Neuronal stem cell (in vitro differentiated cells): Measurements from ENCODE around the gene ATG10.
"Not testable (repeated sequence)": the region's sequence is repeated elsewhere in the genome, so short reads cannot be mapped to it uniquely, and the experiment has no call there.

Experiments used
- DNase-seq: peaks from one replicate; pipeline ENCODE4 v3.0.0-alpha.2; 2013; ENCODE audit warnings: low spot score
- H2AFZ ChIP-seq: one replicate; pipeline ENCODE4 v1.6.1; 2013; ENCODE audit warnings: mild to moderate bottlenecking, low read length, inconsistent platforms
- H2AK5ac ChIP-seq: 2 replicates; pipeline ENCODE4 v1.6.1; 2013; ENCODE audit warnings: low read depth, mild to moderate bottlenecking, inconsistent platforms, low read length, moderate library complexity, mixed read lengths
- H2BK120ac ChIP-seq: 2 replicates; pipeline ENCODE4 v1.6.1; 2013; ENCODE audit warnings: low read depth, mild to moderate bottlenecking, inconsistent platforms, low read length, moderate library complexity, mixed read lengths
- H2BK12ac ChIP-seq: one replicate; pipeline ENCODE4 v1.6.1; 2013; ENCODE audit warnings: low read length, inconsistent platforms
- H2BK15ac ChIP-seq: 2 replicates; pipeline ENCODE4 v1.6.1; 2013; ENCODE audit warnings: mild to moderate bottlenecking, low read length, inconsistent platforms, mixed read lengths
- H2BK5ac ChIP-seq: one replicate; pipeline ENCODE4 v1.6.1; 2013; ENCODE audit warnings: inconsistent platforms, mild to moderate bottlenecking, low read length, moderate library complexity
- H3K14ac ChIP-seq: one replicate; pipeline ENCODE4 v1.6.1; 2013; ENCODE audit warnings: low read length, inconsistent platforms
- H3K18ac ChIP-seq: 2 replicates; pipeline ENCODE4 v1.6.1; 2013; ENCODE audit warnings: low read length, inconsistent platforms
- H3K23ac ChIP-seq: 2 replicates; pipeline ENCODE4 v1.6.1; 2013; ENCODE audit warnings: low read depth, mild to moderate bottlenecking, mixed read lengths, low read length, inconsistent platforms; ENCODE audit not compliant: poor library complexity
- H3K27ac ChIP-seq: replicated peaks from 3 replicates; pipeline ENCODE4 v1.5.1; 2013; ENCODE audit warnings: low read length, inconsistent platforms
- H3K27me3 ChIP-seq, 3 experiments: 2 replicates each; pipeline ENCODE4 v1.6.1; 2013; ENCODE audit warnings: low read length in 3 of 3, mild to moderate bottlenecking in 2 of 3, inconsistent platforms in 1 of 3, low read depth in 1 of 3, mixed read lengths in 1 of 3, moderate library complexity in 1 of 3; ENCODE audit not compliant: control insufficient read depth in 3 of 3, insufficient read depth in 3 of 3
- H3K36me3 ChIP-seq, 2 donors: replicated peaks in 1 of 2; 2 replicates each; pipeline ENCODE4 v1.6.1; 2013; ENCODE audit warnings: low read length in 2 of 2; ENCODE audit not compliant: control insufficient read depth in 2 of 2, insufficient read depth in 2 of 2
- H3K4ac ChIP-seq: 2 replicates; pipeline ENCODE4 v1.6.1; 2013; ENCODE audit warnings: inconsistent platforms, mild to moderate bottlenecking, low read length, moderate library complexity
- H3K4me1 ChIP-seq, 2 donors: 1 replicate in 1 of 2; 2 replicates in 1 of 2; pipeline ENCODE4 v1.6.1; 2013; ENCODE audit warnings: low read length in 2 of 2, low read depth in 1 of 2; ENCODE audit not compliant: control insufficient read depth in 2 of 2, insufficient read depth in 1 of 2
- H3K4me2 ChIP-seq: one replicate; pipeline ENCODE4 v1.6.1; 2013; ENCODE audit warnings: mild to moderate bottlenecking, low read length, inconsistent platforms; ENCODE audit not compliant: insufficient read depth, poor library complexity, severe bottlenecking
- H3K4me3 ChIP-seq, 2 donors: 2 replicates each; pipeline ENCODE4 v1.5.1; 2013; ENCODE audit warnings: low read length in 2 of 2, mild to moderate bottlenecking in 2 of 2, inconsistent platforms in 1 of 2, moderate library complexity in 1 of 2
- H3K79me1 ChIP-seq: one replicate; pipeline ENCODE4 v1.6.1; 2013; ENCODE audit warnings: low read depth, mild to moderate bottlenecking, inconsistent platforms, low read length, moderate library complexity
- H3K9ac ChIP-seq: one replicate; pipeline ENCODE4 v1.6.1; 2013; ENCODE audit warnings: mild to moderate bottlenecking, low read depth, low read length, inconsistent platforms; ENCODE audit not compliant: poor library complexity
- H3K9me3 ChIP-seq, 2 donors: replicated peaks in 1 of 2; 2 replicates each; pipeline versions ENCODE3 to v1.6.1; 2013; ENCODE audit warnings: low read length in 2 of 2, mild to moderate bottlenecking in 2 of 2, inconsistent platforms in 1 of 2, low read depth in 1 of 2, mixed read lengths in 1 of 2, moderate library complexity in 1 of 2; ENCODE audit not compliant: control insufficient read depth in 2 of 2, insufficient read depth in 1 of 2
- H4K8ac ChIP-seq: one replicate; pipeline ENCODE4 v1.6.1; 2013; ENCODE audit warnings: low read depth, mild to moderate bottlenecking, inconsistent platforms, low read length, moderate library complexity
- H4K91ac ChIP-seq: one replicate; pipeline ENCODE4 v1.6.1; 2013; ENCODE audit warnings: low read length, low read depth, mild to moderate bottlenecking, inconsistent platforms; ENCODE audit not compliant: poor library complexity
- WGBS, 2 donors: extraction: QIAGEN DNeasy Blood & Tissue Kit; methylation state at CpG; one replicate each; pipeline ENCODE4 v1.1.7; 2013; ENCODE audit warnings: missing lambda C conversion rate in 2 of 2, mixed read lengths in 1 of 2; ENCODE audit not compliant: insufficient read length in 2 of 2, insufficient replicate concordance in 1 of 2; ENCODE audit errors: extremely low coverage in 2 of 2; 5-methylcytosine and 5-hydroxymethylcytosine counted together

ATG10 gene

DNA sequence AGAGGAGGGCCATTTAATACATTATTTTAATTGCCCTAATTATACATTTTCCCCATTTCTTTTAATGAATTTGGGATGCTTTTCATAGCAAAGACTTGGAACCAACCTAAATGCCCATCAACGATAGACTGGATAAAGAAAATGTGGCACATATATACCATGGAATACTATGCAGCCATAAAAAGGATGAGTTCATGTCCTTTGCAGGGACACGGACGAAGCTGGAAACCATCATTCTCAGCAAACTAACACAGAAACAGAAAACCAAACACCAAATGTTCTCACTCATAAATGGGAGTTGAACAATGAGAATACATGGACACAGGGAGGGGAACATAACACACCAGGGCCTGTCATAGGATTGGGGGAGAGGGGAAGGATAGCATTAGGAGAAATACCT lies 96.2 kb downstream of the ATG10 start:
- not testable (repeated sequence) for H3K36me3 ChIP-seq, H2AFZ ChIP-seq, H3K27ac ChIP-seq, H3K18ac ChIP-seq, DNase-seq, H2BK15ac ChIP-seq, H2BK120ac ChIP-seq, H3K9ac ChIP-seq, H3K14ac ChIP-seq, H2BK5ac ChIP-seq, H4K91ac ChIP-seq, H3K4ac ChIP-seq, H3K4me3 ChIP-seq, H3K4me2 ChIP-seq, H3K23ac ChIP-seq, H3K9me3 ChIP-seq, H2AK5ac ChIP-seq, H2BK12ac ChIP-seq, H3K4me1 ChIP-seq, H4K8ac ChIP-seq, H3K27me3 ChIP-seq, H3K79me1 ChIP-seq
- no CpG with 5 or more reads among the region's 3 CpGs for WGBS, 2 donors

DNA sequence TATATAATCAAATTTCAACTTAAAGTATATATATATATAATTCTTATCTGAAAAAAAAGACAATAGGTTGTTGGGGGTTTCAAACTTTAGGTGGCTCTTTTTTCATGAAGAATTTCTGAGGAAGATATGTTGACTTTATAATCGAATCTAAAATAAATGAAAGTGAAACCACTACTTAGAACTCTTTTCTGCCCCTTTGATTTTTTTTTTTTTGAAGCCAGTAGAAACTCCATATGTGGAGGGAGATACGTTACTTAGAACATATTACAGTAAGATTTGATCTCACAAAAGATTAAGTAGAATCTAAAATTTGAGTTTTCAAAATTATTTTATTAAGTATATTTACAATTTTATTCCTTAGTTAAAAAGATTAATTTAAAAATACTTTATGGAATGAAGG lies 96.9 kb downstream of the ATG10 start:
- WGBS, 2 donors, result no CpG with 5 or more reads among the region's 2 CpGs
- H3K18ac ChIP-seq, result no peak overlapping the region
- no peak overlapping the region for H3K27ac ChIP-seq
- no peak overlapping the region for H3K4me3 ChIP-seq
- no peak overlapping the region for H3K14ac ChIP-seq
- no peak overlapping the region for H2AFZ ChIP-seq
- no peak overlapping the region for H2BK120ac ChIP-seq
- H3K27me3 ChIP-seq, result no peaks in the 10 kb centered on the region
- no peak overlapping the region for H3K9ac ChIP-seq
- no peak overlapping the region for H2BK15ac ChIP-seq
- H3K4me2 ChIP-seq, result no peak overlapping the region
- H3K4ac ChIP-seq, result no peak overlapping the region
- H4K91ac ChIP-seq, result no peak overlapping the region
- no peak for DNase-seq
- no peak overlapping the region for H2BK12ac ChIP-seq
- no peaks in the 10 kb centered on the region for H3K79me1 ChIP-seq
- H2BK5ac ChIP-seq, result no peak overlapping the region
- H3K9me3 ChIP-seq, result no peaks in the 10 kb centered on the region
- H3K36me3 ChIP-seq, result no peaks in the 10 kb centered on the region
- H2AK5ac ChIP-seq, result no peak overlapping the region
- H3K4me1 ChIP-seq, result no peaks in the 10 kb centered on the region
- no peak overlapping the region for H4K8ac ChIP-seq
- no peak overlapping the region for H3K23ac ChIP-seq

DNA sequence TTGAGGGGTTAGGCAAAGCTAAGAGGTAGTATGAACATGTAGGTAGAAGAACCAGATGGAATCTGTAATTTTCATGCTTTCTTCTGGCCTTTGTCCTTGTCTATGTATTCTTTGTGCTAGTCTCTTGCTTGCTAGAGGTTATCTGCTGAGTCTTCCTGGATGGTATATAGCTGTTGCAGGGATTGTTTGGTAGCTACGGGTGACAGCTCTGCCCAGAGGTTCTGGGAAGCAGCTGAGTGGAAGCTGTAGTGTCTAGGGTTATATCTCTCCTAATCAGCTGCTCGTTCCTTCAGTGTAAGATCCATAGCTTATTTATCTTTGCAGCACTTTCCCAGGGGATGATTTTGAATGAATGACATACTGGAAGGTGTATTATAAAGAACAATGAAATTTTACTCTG lies 100.3 kb downstream of the ATG10 start:
- H2AFZ ChIP-seq, result no peak overlapping the region
- WGBS, 2 donors, result no CpG with 5 or more reads among the region's 2 CpGs
- H3K4me1 ChIP-seq, result peaks cover 0 to 2% of the 10 kb centered on the region in 2 donors
- H2BK120ac ChIP-seq, result no peak overlapping the region
- no peak overlapping the region for H3K27ac ChIP-seq
- no peak overlapping the region for H3K4me2 ChIP-seq
- H3K4me3 ChIP-seq, result no peak overlapping the region
- no peak overlapping the region for H3K4ac ChIP-seq
- no peak overlapping the region for H2BK5ac ChIP-seq
- no peak overlapping the region for H2BK15ac ChIP-seq
- no peaks in the 10 kb centered on the region for H3K9me3 ChIP-seq
- H4K8ac ChIP-seq, result no peak overlapping the region
- DNase-seq, result no peak
- no peaks in the 10 kb centered on the region for H3K79me1 ChIP-seq
- H3K9ac ChIP-seq, result no peak overlapping the region
- H4K91ac ChIP-seq, result no peak overlapping the region
- H3K18ac ChIP-seq, result no peak overlapping the region
- no peak overlapping the region for H3K23ac ChIP-seq
- no peak overlapping the region for H2BK12ac ChIP-seq
- no peak overlapping the region for H3K14ac ChIP-seq
- H3K27me3 ChIP-seq, result no peaks in the 10 kb centered on the region
- no peaks in the 10 kb centered on the region for H3K36me3 ChIP-seq
- H2AK5ac ChIP-seq, result no peak overlapping the region

- H4K8ac ChIP-seq, result no peak overlapping the region
- no peak overlapping the region for H2BK15ac ChIP-seq
- H3K27me3 ChIP-seq, result no peaks in the 10 kb centered on the region
- no peak overlapping the region for H2AFZ ChIP-seq
- H3K36me3 ChIP-seq, result no peaks in the 10 kb centered on the region
- H3K4me3 ChIP-seq, result no peak overlapping the region
- no peak overlapping the region for H2BK120ac ChIP-seq
- no peak overlapping the region for H3K18ac ChIP-seq
- H3K9ac ChIP-seq, result no peak overlapping the region
- no peak overlapping the region for H2BK12ac ChIP-seq
- H3K14ac ChIP-seq, result no peak overlapping the region
- H3K23ac ChIP-seq, result no peak overlapping the region
- peaks cover 0 to 2% of the 10 kb centered on the region in 2 donors for H3K4me1 ChIP-seq
- H2AK5ac ChIP-seq, result no peak overlapping the region
- H3K27ac ChIP-seq, result no peak overlapping the region
- H2BK5ac ChIP-seq, result no peak overlapping the region
- no CpG with 5 or more reads among the region's 1 CpG for WGBS, 2 donors
- H4K91ac ChIP-seq, result no peak overlapping the region
- no peaks in the 10 kb centered on the region for H3K9me3 ChIP-seq
- H3K4ac ChIP-seq, result no peak overlapping the region
- no peaks in the 10 kb centered on the region for H3K79me1 ChIP-seq
- H3K4me2 ChIP-seq, result no peak overlapping the region
- DNase-seq, result no peak
Observed at GRCh38 chr5:82073179-82073578, 101.4 kb downstream of the ATG10 start.
